CD8-positive, alpha-beta memory T cell (primary cell): ENCODE measurements around the gene OR2C1. TPM values are rescaled to one million over a fixed set of nuclear protein-coding genes. Genes with fewer than 3 reads are reported as not detected.
A peak's percentile ranks its signal among the peaks of the same experiment; 100 is the strongest.

ENCODE experiments used
- CTCF ChIA-PET: fragments of 350-600 bp; sonication (Branson Sonifier 250); formaldehyde crosslinking; loops from one replicate; lab custom pipeline; 2021; ENCODE audit warnings: antibody characterized with exemption; lab: Charles Lee
- POLR2A ChIA-PET: fragments of 350-600 bp; sonication (Branson Sonifier 250); formaldehyde crosslinking; loops from one replicate; lab custom pipeline; 2021; ENCODE audit warnings: antibody characterized with exemption; lab: Charles Lee
- DNase-seq, 5 donors: peaks; one replicate each; pipeline versions ENCODE4 v3.0.0 to v3.0.0-alpha.2; 2020 to 2022; ENCODE audit warnings: mixed read lengths in 1 of 5
- H3K27ac ChIP-seq: one replicate; pipeline ENCODE4 v1.7.0; 2013; ENCODE audit warnings: low read depth, mild to moderate bottlenecking, low read length, moderate library complexity
- H3K27me3 ChIP-seq: 2 replicates; pipeline ENCODE4 v1.7.0; 2013; ENCODE audit warnings: low read length, mild to moderate bottlenecking; ENCODE audit not compliant: insufficient read depth, poor library complexity, severe bottlenecking
- H3K36me3 ChIP-seq: 2 replicates; pipeline ENCODE4 v1.7.0; 2013; ENCODE audit warnings: mild to moderate bottlenecking, low read length, moderate library complexity; ENCODE audit not compliant: insufficient read depth
- H3K4me1 ChIP-seq: 2 replicates; pipeline ENCODE4 v1.7.0; 2013; ENCODE audit warnings: mild to moderate bottlenecking, low read length, moderate library complexity; ENCODE audit not compliant: insufficient read depth
- H3K4me3 ChIP-seq: 2 replicates; pipeline ENCODE4 v1.7.0; 2013; ENCODE audit warnings: mild to moderate bottlenecking, low read length
- H3K9me3 ChIP-seq: 2 replicates; pipeline ENCODE4 v1.7.0; 2013; ENCODE audit warnings: mild to moderate bottlenecking, low read length
- H3K27ac Mint-ChIP-seq, 8 donors: one replicate each; pipeline ENCODE4 v1.8.0; 2020 to 2021; ENCODE audit warnings: mixed read lengths in 8 of 8, mild to moderate bottlenecking in 6 of 8, inconsistent platforms in 3 of 8, moderate library complexity in 3 of 8
- H3K27me3 Mint-ChIP-seq, 2 donors: one replicate each; pipeline ENCODE4 v1.8.0; 2020 to 2021; ENCODE audit warnings: mixed read lengths in 2 of 2, mild to moderate bottlenecking in 1 of 2, moderate library complexity in 1 of 2
- H3K36me3 Mint-ChIP-seq, 3 donors: one replicate each; pipeline ENCODE4 v1.8.0; 2020 to 2021; ENCODE audit warnings: mixed read lengths in 3 of 3, inconsistent platforms in 1 of 3, mild to moderate bottlenecking in 1 of 3
- H3K4me1 Mint-ChIP-seq, 3 donors: one replicate each; pipeline ENCODE4 v1.8.0; 2020 to 2021; ENCODE audit warnings: mixed read lengths in 3 of 3, inconsistent platforms in 1 of 3, mild to moderate bottlenecking in 1 of 3
- H3K4me3 Mint-ChIP-seq, 7 donors: one replicate each; pipeline ENCODE4 v1.8.0; 2020 to 2021; ENCODE audit warnings: mixed read lengths in 7 of 7, mild to moderate bottlenecking in 6 of 7, moderate library complexity in 4 of 7, inconsistent platforms in 2 of 7
- H3K9me3 Mint-ChIP-seq, 5 donors: one replicate each; pipeline ENCODE4 v1.8.0; 2020 to 2022; ENCODE audit warnings: mixed read lengths in 5 of 5, mild to moderate bottlenecking in 3 of 5, moderate library complexity in 2 of 5, inconsistent platforms in 1 of 5
- polyA plus RNA-seq: library from polyadenylated mRNA; unstranded; fragments of 300-500 nt; fragmentation: Illumina TruSeq; gene quantifications from one replicate; pipeline ENCODE4 v1.2.3, GENCODE V29; 2021
- total RNA-seq, 2 experiments: library from RNA; stranded (reverse); gene quantifications; one replicate each; pipeline ENCODE4 v1.2.3, GENCODE V29; 2021

The OR2C1 gene
- total and polyA plus RNA-seq, 3 experiments from 2014 or later = 0.15 TPM; not detected in 2

GRCh38 chr16:3364774-3365427 lies 9.2 kb downstream of the OR2C1 start:
- peaks cover 3% of the 10 kb centered on the region for H3K4me1 ChIP-seq
- H3K9me3 ChIP-seq = peaks cover 6% of the 10 kb centered on the region
- Mint-ChIP-seq H3K27me3 (peaks cover 16 to 27% of the 10 kb centered on the region in 2 donors), H3K4me3 (peak overlapping the region; percentile 74 to 93 (median 82)), H3K36me3 (peaks cover 3 to 34% (median 16%) of the 10 kb centered on the region in 3 donors), H3K4me1 (peaks cover 10 to 14% (median 13%) of the 10 kb centered on the region in 3 donors), H3K9me3 (peaks cover 3 to 56% (median 43%) of the 10 kb centered on the region in 5 donors), H3K27ac (peak overlapping the region; percentile 66 to 92 (median 88))
- no peaks in the 10 kb centered on the region for H3K36me3 ChIP-seq
- ChIA-PET CTCF (interaction anchor here (0.9 to 1.3 kb wide), 2 partner anchors 77 to 79 kb away, joined by 3 read pairs; partner anchors contain the start of genes NAA60 and ZNF597), POLR2A (interaction anchor here (0.6 to 2.2 kb wide), 3 partner anchors 36 to 100 kb away, joined by 5 to 13 read pairs (median 6); partner anchors contain the start of genes ZNF174 and ZSCAN32)
- no peaks in the 10 kb centered on the region for H3K27me3 ChIP-seq
- peak overlapping the region; percentile 62 for H3K4me3 ChIP-seq
- peak overlapping the region; percentile 64 for H3K27ac ChIP-seq
- DNase-seq = peak; percentile 61 to 92 (median 83)

DNA sequence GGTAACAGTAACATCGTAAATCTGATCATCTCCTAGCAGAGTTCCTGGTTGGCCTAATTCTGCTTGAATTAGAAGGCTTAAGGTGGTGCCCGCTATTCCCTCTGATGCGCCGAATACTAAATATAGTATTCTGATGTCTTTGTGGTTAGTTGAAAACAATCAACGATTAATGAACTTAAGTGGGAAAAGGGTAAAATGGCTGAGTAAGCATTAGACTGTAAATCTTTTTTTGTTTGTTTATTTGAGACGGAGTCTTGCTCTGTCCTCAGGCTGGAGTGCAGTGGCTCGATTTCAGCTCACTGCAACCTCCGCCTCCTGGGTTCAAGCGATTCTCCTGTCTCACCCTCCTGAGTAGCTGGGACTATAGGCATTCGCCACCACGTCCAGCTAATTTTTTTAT lies 13.4 kb downstream of the OR2C1 start:
- peaks cover 9% of the 10 kb centered on the region for H3K9me3 ChIP-seq
- Mint-ChIP-seq H3K4me1 (peaks cover 9 to 14% (median 13%) of the 10 kb centered on the region in 3 donors), H3K9me3 (peaks cover 1 to 41% (median 33%) of the 10 kb centered on the region in 5 donors), H3K27me3 (peaks cover 0 to 2% of the 10 kb centered on the region in 2 donors), H3K4me3 (no peak overlapping the region), H3K27ac (no peak overlapping the region), H3K36me3 (peaks cover under 1 to 28% (median 24%) of the 10 kb centered on the region in 3 donors)
- POLR2A ChIA-PET = no interaction called here
- no peaks in the 10 kb centered on the region for H3K36me3 ChIP-seq
- CTCF ChIA-PET = no interaction called here
- peaks cover 3% of the 10 kb centered on the region for H3K4me1 ChIP-seq
- H3K4me3 ChIP-seq = no peak overlapping the region
- H3K27me3 ChIP-seq = no peaks in the 10 kb centered on the region
- DNase-seq = no peak
- H3K27ac ChIP-seq = no peak overlapping the region

- Mint-ChIP-seq H3K27me3 (peaks cover 0 to 3% of the 10 kb centered on the region in 2 donors), H3K36me3 (peaks cover 15 to 61% (median 42%) of the 10 kb centered on the region in 3 donors), H3K27ac (no peak overlapping the region), H3K9me3 (peaks cover 33 to 75% (median 68%) of the 10 kb centered on the region in 5 donors), H3K4me3 (no peak overlapping the region), H3K4me1 (no peaks in the 10 kb centered on the region)
- Histone ChIP-seq H3K27ac (no peak overlapping the region), H3K27me3 (no peaks in the 10 kb centered on the region), H3K4me3 (no peak overlapping the region), H3K4me1 (no peaks in the 10 kb centered on the region), H3K9me3 (peaks cover 14% of the 10 kb centered on the region), H3K36me3 (no peaks in the 10 kb centered on the region)
- POLR2A ChIA-PET = no interaction called here
- DNase-seq = no peak
- CTCF ChIA-PET = no interaction called here
Measured at GRCh38 chr16:3375680-3376079, 20.0 kb downstream of the OR2C1 start.

GRCh38 chr16:3377917-3378316 lies 22.2 kb downstream of the OR2C1 start:
- no peak overlapping the region for H3K27ac Mint-ChIP-seq
- CTCF ChIA-PET = interaction anchor here (0.6 kb wide), 1 partner anchor 25 kb away, joined by 3 read pairs; no protein-coding TSS in a partner anchor
- peaks cover 33% of the 10 kb centered on the region for H3K9me3 ChIP-seq

DNA sequence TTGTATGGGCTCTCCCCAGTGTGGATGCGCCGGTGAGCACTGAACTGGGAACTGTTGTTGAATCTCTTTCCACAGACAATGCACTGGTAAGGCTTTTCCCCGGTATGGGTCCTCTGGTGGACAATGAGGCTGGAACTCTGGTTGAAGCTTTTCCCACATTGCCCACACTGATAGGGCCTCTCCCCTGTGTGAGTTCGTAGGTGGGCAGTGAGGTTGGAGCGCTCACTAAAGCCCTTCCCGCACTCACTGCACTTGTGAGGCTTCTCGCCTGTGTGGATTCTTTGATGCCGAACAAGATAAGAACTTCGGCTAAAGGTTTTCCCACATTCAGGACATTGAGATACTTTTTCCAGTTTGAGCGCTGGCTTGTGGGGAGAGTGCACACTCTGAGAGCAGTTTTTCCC lies 27.4 kb downstream of the OR2C1 start:
- no peaks in the 10 kb centered on the region for H3K27me3 Mint-ChIP-seq
- no peaks in the 10 kb centered on the region for H3K4me1 ChIP-seq
- no peak for DNase-seq
- H3K9me3 ChIP-seq = peaks cover 45% of the 10 kb centered on the region
- H3K4me1 Mint-ChIP-seq = peaks cover 0 to 2% (median 0%) of the 10 kb centered on the region in 3 donors
- H3K27ac Mint-ChIP-seq = no peak overlapping the region
- peaks cover 40% of the 10 kb centered on the region for H3K36me3 ChIP-seq
- peak overlapping the region; percentile 51 for H3K4me3 ChIP-seq
- POLR2A ChIA-PET = interaction anchor here (1.7 kb wide), 1 partner anchor 18 kb away, joined by 6 read pairs; the partner anchor contains the start of genes ZNF174 and ZSCAN32
- no peak overlapping the region for H3K27ac ChIP-seq
- peaks cover 60 to 93% (median 90%) of the 10 kb centered on the region in 5 donors for H3K9me3 Mint-ChIP-seq
- H3K36me3 Mint-ChIP-seq = peaks cover 46 to 87% (median 82%) of the 10 kb centered on the region in 3 donors
- CTCF ChIA-PET = interaction anchor here (0.7 kb wide), 1 partner anchor 100 kb away, joined by 3 read pairs; the partner anchor contains the start of gene ZNF263
- H3K27me3 ChIP-seq = no peaks in the 10 kb centered on the region
- H3K4me3 Mint-ChIP-seq = no peak overlapping the region

More at GRCh38 chr16:3377917-3378316, 22.2 kb downstream of the OR2C1 start:
- no peak for DNase-seq
- no peaks in the 10 kb centered on the region for H3K27me3 ChIP-seq
- no peaks in the 10 kb centered on the region for H3K4me1 ChIP-seq
- Mint-ChIP-seq H3K36me3 (peaks cover 25 to 83% (median 63%) of the 10 kb centered on the region in 3 donors), H3K27me3 (peaks cover 0 to 3% of the 10 kb centered on the region in 2 donors), H3K4me3 (no peak overlapping the region), H3K9me3 (peaks cover 49 to 95% (median 88%) of the 10 kb centered on the region in 5 donors), H3K4me1 (no peaks in the 10 kb centered on the region)
- POLR2A ChIA-PET = no interaction called here
- no peak overlapping the region for H3K4me3 ChIP-seq
- no peak overlapping the region for H3K27ac ChIP-seq
- H3K36me3 ChIP-seq = peaks cover 8% of the 10 kb centered on the region

- Mint-ChIP-seq H3K36me3 (peaks cover 63 to 85% (median 83%) of the 10 kb centered on the region in 3 donors), H3K4me3 (no peak overlapping the region), H3K27ac (no peak overlapping the region), H3K27me3 (peaks cover 0 to 2% of the 10 kb centered on the region in 2 donors), H3K9me3 (peaks cover 34 to 72% (median 64%) of the 10 kb centered on the region in 5 donors), H3K4me1 (peaks cover 4 to 19% (median 6%) of the 10 kb centered on the region in 3 donors)
- Histone ChIP-seq H3K9me3 (peaks cover 34% of the 10 kb centered on the region), H3K36me3 (peaks cover 59% of the 10 kb centered on the region), H3K4me3 (no peak overlapping the region), H3K27ac (no peak overlapping the region), H3K27me3 (no peaks in the 10 kb centered on the region), H3K4me1 (no peaks in the 10 kb centered on the region)
- CTCF ChIA-PET = no interaction called here
- POLR2A ChIA-PET = no interaction called here
- no peak for DNase-seq
Measured at GRCh38 chr16:3388325-3388724, 32.6 kb downstream of the OR2C1 start.

DNA sequence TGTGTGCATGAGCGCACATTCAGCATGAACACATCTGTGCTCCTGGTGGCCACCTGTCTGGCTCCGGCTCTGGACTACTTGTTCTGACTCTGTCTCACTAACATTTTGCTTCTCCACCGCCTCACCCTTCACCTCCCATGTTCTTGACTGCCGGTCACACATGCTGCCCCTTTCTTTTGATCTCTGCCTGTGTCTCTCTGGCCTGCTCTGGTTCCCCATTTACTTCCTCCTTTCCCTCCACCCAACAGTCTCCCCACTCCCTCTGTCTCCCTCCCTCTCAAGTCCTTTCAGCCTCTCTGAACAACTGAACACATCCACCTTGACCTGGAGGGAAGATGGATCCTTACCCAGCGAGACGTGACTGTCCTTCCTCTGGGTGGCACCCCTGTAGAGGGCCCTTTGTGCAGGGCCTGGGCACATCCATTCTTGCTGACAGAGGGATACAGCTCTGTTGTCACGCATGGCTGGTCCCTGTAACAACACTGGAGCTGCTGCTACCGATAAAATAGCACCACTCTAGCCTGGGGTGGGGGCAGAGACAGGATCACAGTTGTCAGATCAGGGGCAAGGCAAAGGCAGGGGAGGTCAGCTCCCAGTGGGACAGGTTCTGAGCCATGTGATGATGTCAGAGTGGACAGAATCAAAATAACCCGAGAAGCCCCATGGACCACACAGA lies 34.1 kb downstream of the OR2C1 start:
- CTCF ChIA-PET = no interaction called here

More for the DNA sequence above, 34.1 kb downstream of the OR2C1 start:
- no peak overlapping the region for H3K27ac ChIP-seq
- H3K4me1 ChIP-seq = no peaks in the 10 kb centered on the region
- POLR2A ChIA-PET = interaction anchor here (0.5 to 0.6 kb wide), 2 partner anchors 11 to 445 kb away, joined by 3 read pairs; no protein-coding TSS in a partner anchor
- peaks cover 48% of the 10 kb centered on the region for H3K36me3 ChIP-seq
- H3K4me3 ChIP-seq = no peak overlapping the region
- H3K4me1 Mint-ChIP-seq = peaks cover 12 to 28% (median 15%) of the 10 kb centered on the region in 3 donors
- H3K27me3 ChIP-seq = no peaks in the 10 kb centered on the region
- peaks cover 61 to 84% (median 81%) of the 10 kb centered on the region in 3 donors for H3K36me3 Mint-ChIP-seq
- H3K9me3 ChIP-seq = peaks cover 19% of the 10 kb centered on the region
- no peak overlapping the region for H3K27ac Mint-ChIP-seq
- H3K27me3 Mint-ChIP-seq = peaks cover 0 to 2% of the 10 kb centered on the region in 2 donors
- H3K9me3 Mint-ChIP-seq = peaks cover 24 to 66% (median 56%) of the 10 kb centered on the region in 5 donors
- DNase-seq = no peak
- no peak overlapping the region for H3K4me3 Mint-ChIP-seq
